Panc1 (cell line): ENCODE measurements around the gene EIF5AL1. TPM values are rescaled to one million over a fixed set of nuclear protein-coding genes. Genes with fewer than 3 reads are reported as not detected.

Experiments used
- ATAC-seq: fragments of 200-7000 bp; cut with Tn5 transposase; 2 replicates; pipeline ENCODE4 v1.9.1; 2020; ENCODE audit warnings: mild to moderate bottlenecking, moderate library complexity
- BruUV-seq: library from RNA; stranded (reverse); fragments of 400-500 nt; replicated peaks from 2 replicates; lab custom pipeline; 2021; lab: Mats Ljungman, UMichigan
- CTCF ChIA-PET: fragments of 300-600 bp; sonication (Branson Sonifier 250); formaldehyde crosslinking; loops from one replicate; lab custom pipeline; 2022; ENCODE audit warnings: antibody characterized with exemption; lab: Charles Lee
- POLR2A ChIA-PET: fragments of 300-600 bp; sonication (Branson Sonifier 250); formaldehyde crosslinking; loops from one replicate; lab custom pipeline; 2022; ENCODE audit warnings: antibody characterized with exemption; lab: Charles Lee
- DNase-seq: peaks from one replicate; pipeline ENCODE4 v3.0.0-alpha.2; 2010; ENCODE audit warnings: low read depth, low spot score
- H3K27ac ChIP-seq: 2 replicates; pipeline ENCODE4 v1.5.1; 2011; ENCODE audit warnings: mild to moderate bottlenecking, low read length, inconsistent platforms
- H3K27me3 ChIP-seq: fragments of 200-500 bp; sonication (Bioruptor generic); 2 replicates; pipeline ENCODE4 v1.6.0; 2014; ENCODE audit warnings: low read length, inconsistent platforms; ENCODE audit not compliant: control insufficient read depth, insufficient read depth
- H3K36me3 ChIP-seq: fragments of 200-500 bp; sonication (Bioruptor generic); 2 replicates; pipeline ENCODE4 v1.5.1; 2014; ENCODE audit warnings: inconsistent platforms, mild to moderate bottlenecking, low read length, moderate library complexity; ENCODE audit not compliant: control insufficient read depth, insufficient read depth
- H3K4me1 ChIP-seq: 2 replicates; pipeline ENCODE4 v1.5.1; 2011; ENCODE audit warnings: inconsistent platforms, mild to moderate bottlenecking, low read length, moderate library complexity; ENCODE audit not compliant: control insufficient read depth, insufficient read depth
- H3K4me3 ChIP-seq, 2 experiments: 2 replicates each; pipeline ENCODE4 v1.5.1; 2011 to 2012; ENCODE audit warnings: low read depth in 2 of 2, low read length in 2 of 2, mild to moderate bottlenecking in 2 of 2, inconsistent platforms in 1 of 2, moderate library complexity in 1 of 2
- H3K9me3 ChIP-seq: fragments of 200-500 bp; sonication (Bioruptor generic); 2 replicates; pipeline ENCODE4 v1.5.1; 2014; ENCODE audit warnings: low read depth, mild to moderate bottlenecking, inconsistent platforms, low read length, moderate library complexity; ENCODE audit not compliant: control insufficient read depth, insufficient read depth
- POLR2AphosphoS5 ChIP-seq: IDR thresholded peaks from 2 replicates; pipeline ENCODE4 v1.6.1; 2012; ENCODE audit warnings: mild to moderate bottlenecking, low read depth, low read length, moderate library complexity
- SIN3A ChIP-seq: IDR thresholded peaks from 2 replicates; pipeline ENCODE4 v1.6.1; 2012; ENCODE audit warnings: low read depth, mild to moderate bottlenecking, low read length, moderate library complexity, borderline replicate concordance; ENCODE audit not compliant: insufficient read depth
- TCF7L2 ChIP-seq: IDR thresholded peaks from 2 replicates; pipeline ENCODE4 v1.6.1; 2011; ENCODE audit warnings: mild to moderate bottlenecking, low read depth, low read length, inconsistent platforms
- in situ Hi-C: cut with HindIII; loops from 2 replicates; pipeline ENCODE4 v1.10.0; 2016; ENCODE audit warnings: low sequenced_read_pairs, low pct_unique_long_range_greater_than_20kb
- intact Hi-C: fragments of 100-400 bp; cut with micrococcal nuclease; formaldehyde crosslinking; loops from one replicate; pipeline ENCODE4 v1.10.0; 2022; ENCODE audit not compliant: unreplicated experiment
- total RNA-seq: library from RNA; stranded (reverse); gene quantifications from one replicate; pipeline ENCODE4 v1.2.1, GENCODE V29; 2021; ENCODE audit not compliant: unreplicated experiment
- TF ChIP-seq, protein P1 (sequence below): fragments of 450-650 bp; IDR thresholded peaks from 2 replicates; pipeline ENCODE4 v1.5.1; 2017; ENCODE audit warnings: mild to moderate bottlenecking
- TF ChIP-seq, protein P2 (sequence below), 2 experiments: IDR thresholded peaks; 2 replicates each; pipeline ENCODE4 v1.6.1; 2011 to 2012; ENCODE audit warnings: low read depth in 2 of 2, control low read depth in 1 of 2, low read length in 1 of 2, mild to moderate bottlenecking in 1 of 2, moderate library complexity in 1 of 2; ENCODE audit not compliant: insufficient read depth in 1 of 2

Gene EIF5AL1
- total RNA-seq, 1 experiment from 2014 or later, result 1.6 TPM

DNA sequence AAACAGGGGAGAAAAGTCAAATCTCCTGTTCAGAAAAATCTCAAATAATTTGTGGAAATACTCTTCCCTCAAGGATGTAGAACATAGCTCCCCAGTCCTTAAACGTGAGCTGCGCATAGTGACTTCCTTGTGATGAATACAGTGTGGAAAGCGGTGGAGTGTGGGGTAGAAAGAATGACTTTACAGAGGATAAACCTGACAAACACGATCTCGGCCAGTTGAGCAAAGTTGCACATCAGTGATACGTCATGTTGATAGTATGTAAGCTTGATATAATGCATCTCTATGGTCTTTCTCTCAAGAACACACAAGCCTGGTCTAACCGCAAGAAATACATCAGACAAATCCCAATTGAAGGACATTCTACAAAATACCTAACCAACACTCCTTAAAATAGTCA lies 34.9 kb upstream of the EIF5AL1 start:
- DNase-seq (no peak), ATAC-seq (no peak)
- ChIA-PET POLR2A (interaction anchor here (0.7 kb wide), 1 partner anchor 13 kb away, joined by 5 read pairs; no protein-coding TSS in a partner anchor), CTCF (interaction anchor here (0.6 to 0.7 kb wide), 2 partner anchors 98 to 1343 kb away, joined by 3 to 4 read pairs; no protein-coding TSS in a partner anchor)
- no peaks in the 10 kb centered on the region for H3K4me1 ChIP-seq
- TF ChIP-seq POLR2AphosphoS5, result no peak
- TF ChIP-seq, protein P1, sequence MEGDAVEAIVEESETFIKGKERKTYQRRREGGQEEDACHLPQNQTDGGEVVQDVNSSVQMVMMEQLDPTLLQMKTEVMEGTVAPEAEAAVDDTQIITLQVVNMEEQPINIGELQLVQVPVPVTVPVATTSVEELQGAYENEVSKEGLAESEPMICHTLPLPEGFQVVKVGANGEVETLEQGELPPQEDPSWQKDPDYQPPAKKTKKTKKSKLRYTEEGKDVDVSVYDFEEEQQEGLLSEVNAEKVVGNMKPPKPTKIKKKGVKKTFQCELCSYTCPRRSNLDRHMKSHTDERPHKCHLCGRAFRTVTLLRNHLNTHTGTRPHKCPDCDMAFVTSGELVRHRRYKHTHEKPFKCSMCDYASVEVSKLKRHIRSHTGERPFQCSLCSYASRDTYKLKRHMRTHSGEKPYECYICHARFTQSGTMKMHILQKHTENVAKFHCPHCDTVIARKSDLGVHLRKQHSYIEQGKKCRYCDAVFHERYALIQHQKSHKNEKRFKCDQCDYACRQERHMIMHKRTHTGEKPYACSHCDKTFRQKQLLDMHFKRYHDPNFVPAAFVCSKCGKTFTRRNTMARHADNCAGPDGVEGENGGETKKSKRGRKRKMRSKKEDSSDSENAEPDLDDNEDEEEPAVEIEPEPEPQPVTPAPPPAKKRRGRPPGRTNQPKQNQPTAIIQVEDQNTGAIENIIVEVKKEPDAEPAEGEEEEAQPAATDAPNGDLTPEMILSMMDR, result no peak
- TF ChIP-seq SIN3A, result no peak
- TF ChIP-seq, protein P2, sequence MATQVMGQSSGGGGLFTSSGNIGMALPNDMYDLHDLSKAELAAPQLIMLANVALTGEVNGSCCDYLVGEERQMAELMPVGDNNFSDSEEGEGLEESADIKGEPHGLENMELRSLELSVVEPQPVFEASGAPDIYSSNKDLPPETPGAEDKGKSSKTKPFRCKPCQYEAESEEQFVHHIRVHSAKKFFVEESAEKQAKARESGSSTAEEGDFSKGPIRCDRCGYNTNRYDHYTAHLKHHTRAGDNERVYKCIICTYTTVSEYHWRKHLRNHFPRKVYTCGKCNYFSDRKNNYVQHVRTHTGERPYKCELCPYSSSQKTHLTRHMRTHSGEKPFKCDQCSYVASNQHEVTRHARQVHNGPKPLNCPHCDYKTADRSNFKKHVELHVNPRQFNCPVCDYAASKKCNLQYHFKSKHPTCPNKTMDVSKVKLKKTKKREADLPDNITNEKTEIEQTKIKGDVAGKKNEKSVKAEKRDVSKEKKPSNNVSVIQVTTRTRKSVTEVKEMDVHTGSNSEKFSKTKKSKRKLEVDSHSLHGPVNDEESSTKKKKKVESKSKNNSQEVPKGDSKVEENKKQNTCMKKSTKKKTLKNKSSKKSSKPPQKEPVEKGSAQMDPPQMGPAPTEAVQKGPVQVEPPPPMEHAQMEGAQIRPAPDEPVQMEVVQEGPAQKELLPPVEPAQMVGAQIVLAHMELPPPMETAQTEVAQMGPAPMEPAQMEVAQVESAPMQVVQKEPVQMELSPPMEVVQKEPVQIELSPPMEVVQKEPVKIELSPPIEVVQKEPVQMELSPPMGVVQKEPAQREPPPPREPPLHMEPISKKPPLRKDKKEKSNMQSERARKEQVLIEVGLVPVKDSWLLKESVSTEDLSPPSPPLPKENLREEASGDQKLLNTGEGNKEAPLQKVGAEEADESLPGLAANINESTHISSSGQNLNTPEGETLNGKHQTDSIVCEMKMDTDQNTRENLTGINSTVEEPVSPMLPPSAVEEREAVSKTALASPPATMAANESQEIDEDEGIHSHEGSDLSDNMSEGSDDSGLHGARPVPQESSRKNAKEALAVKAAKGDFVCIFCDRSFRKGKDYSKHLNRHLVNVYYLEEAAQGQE (IDR thresholded peaks at IDR 0.05; ENCODE audit: insufficient read depth in 1 of 2, low read depth in 2 of 2, low read length in 1 of 2), result no peak
- no peak for TF ChIP-seq TCF7L2
- intact Hi-C loops, result no loop called here
- in situ Hi-C loops, result no loop called here
- peaks cover 6% of the 10 kb centered on the region; the same call in 1 of the 2 replicates for H3K27me3 ChIP-seq
- no peak overlapping the region for H3K4me3 ChIP-seq
- H3K36me3 ChIP-seq, result no peaks in the 10 kb centered on the region
- H3K27ac ChIP-seq, result no peak overlapping the region
- BruUV-seq, result no TSS peak
- H3K9me3 ChIP-seq, result no peaks in the 10 kb centered on the region

DNA sequence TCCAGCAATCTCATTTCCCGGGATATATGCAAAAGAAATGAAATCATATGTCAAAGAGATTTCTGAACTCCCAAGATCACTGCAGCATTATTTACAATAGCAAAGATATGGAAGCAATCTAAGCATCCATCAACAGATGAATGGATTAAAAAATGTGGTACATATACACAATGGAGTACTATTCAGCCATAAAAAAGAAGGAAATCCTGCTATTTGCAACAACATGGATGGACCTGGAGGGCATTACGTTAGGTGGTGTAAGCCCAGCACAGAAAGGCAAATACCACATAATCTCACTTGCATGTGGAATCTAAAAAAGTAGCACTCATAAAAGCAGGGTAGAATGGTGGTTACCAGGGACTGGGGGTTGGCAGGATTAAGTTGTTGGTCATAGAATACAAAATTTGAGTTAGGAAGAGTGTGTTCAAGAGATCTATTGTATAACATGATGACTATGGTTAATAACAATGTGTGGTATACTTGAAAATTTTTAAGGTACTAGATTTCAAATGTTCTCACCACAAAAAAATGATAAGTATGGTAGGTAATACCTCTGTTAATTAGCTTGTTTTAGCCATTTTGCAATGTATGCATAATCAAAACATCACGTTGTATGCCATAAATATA lies 32.9 kb upstream of the EIF5AL1 start:
- Histone ChIP-seq H3K36me3 (no peaks in the 10 kb centered on the region), H3K27ac (no peak overlapping the region), H3K27me3 (peaks cover 6% of the 10 kb centered on the region; the same call in 1 of the 2 replicates), H3K4me1 (no peaks in the 10 kb centered on the region), H3K9me3 (no peaks in the 10 kb centered on the region), H3K4me3 (no peak overlapping the region)
- in situ Hi-C loops (no loop called here), intact Hi-C loops (no loop called here)
- TF ChIP-seq POLR2AphosphoS5 (no peak), SIN3A (no peak), TCF7L2 (no peak)
- TF ChIP-seq, protein P2 (IDR thresholded peaks at IDR 0.05; ENCODE audit: insufficient read depth in 1 of 2, low read depth in 2 of 2, low read length in 1 of 2), result no peak
- TF ChIP-seq, protein P1, result no peak
- POLR2A ChIA-PET, result no interaction called here
- CTCF ChIA-PET, result no interaction called here
- ATAC-seq, result no peak
- BruUV-seq, result no TSS peak
- no peak for DNase-seq
